Inferior parietal cortex (tissue), 1 donor: Measurements from ENCODE around the gene MINDY1.

Experiments used
- DNase-seq: peaks from one replicate; pipeline ENCODE4 v3.0.0-alpha.2; 2016; ENCODE audit errors: extremely low spot score

MINDY1 gene

GRCh38 chr1:150965605-150966004 lies 41.1 kb downstream of the MINDY1 start:
- no peak for DNase-seq

- DNase-seq: no peak
These were observed 42.6 kb downstream of the MINDY1 start for GRCh38 chr1:150964164-150964489.

- DNase-seq: no peak
These were observed 43.2 kb downstream of the MINDY1 start for GRCh38 chr1:150963321-150964163.

GRCh38 chr1:150961756-150962155 lies 44.9 kb downstream of the MINDY1 start:
- no peak for DNase-seq

- no peak for DNase-seq
These were observed 46.1 kb downstream of the MINDY1 start for GRCh38 chr1:150960646-150961045.

GRCh38 chr1:150957666-150958065 lies 49.0 kb downstream of the MINDY1 start:
- no peak for DNase-seq

GRCh38 chr1:150955280-150955679 lies 51.4 kb downstream of the MINDY1 start:
- no peak for DNase-seq

GRCh38 chr1:150954708-150955107 lies 52.0 kb downstream of the MINDY1 start:
- no peak for DNase-seq
